NCI-H774 (cell line): Measurements from ENCODE around the gene CTNNA3.

ENCODE experiments used
- DNase-seq: peaks from one replicate; lab custom pipeline; 2025; lab: John Stamatoyannopoulos, UW

CTNNA3 gene

GRCh38 chr10:66748217-66748616 is 947.8 kb downstream of the CTNNA3 start:
- no peak for DNase-seq

GRCh38 chr10:66747451-66747850 is 948.5 kb downstream of the CTNNA3 start:
- no peak for DNase-seq

- no peak for DNase-seq
Observed at GRCh38 chr10:66746711-66747110, 949.3 kb downstream of the CTNNA3 start.

GRCh38 chr10:66746246-66746645 is 949.7 kb downstream of the CTNNA3 start:
- DNase-seq = no peak

GRCh38 chr10:66744915-66745314 is 951.1 kb downstream of the CTNNA3 start:
- no peak for DNase-seq

GRCh38 chr10:66737241-66737640 is 958.8 kb downstream of the CTNNA3 start:
- no peak for DNase-seq

GRCh38 chr10:66723608-66724400 is 972.2 kb downstream of the CTNNA3 start:
- no peak for DNase-seq

- no peak for DNase-seq
Observed at GRCh38 chr10:66719483-66719882, 976.5 kb downstream of the CTNNA3 start.

- no peak for DNase-seq
Observed at GRCh38 chr10:66717231-66717981, 978.6 kb downstream of the CTNNA3 start.

GRCh38 chr10:66714741-66715140 is 981.3 kb downstream of the CTNNA3 start:
- no peak for DNase-seq

- DNase-seq = no peak
Observed at GRCh38 chr10:66713387-66713786, 982.6 kb downstream of the CTNNA3 start.

GRCh38 chr10:66698069-66698468 is 997.9 kb downstream of the CTNNA3 start:
- no peak for DNase-seq

GRCh38 chr10:66695046-66695445 is 1000.9 kb downstream of the CTNNA3 start:
- DNase-seq = no peak

GRCh38 chr10:66684581-66684980 is 1011.4 kb downstream of the CTNNA3 start:
- no peak for DNase-seq

- DNase-seq = no peak
Observed at GRCh38 chr10:66680886-66681285, 1015.1 kb downstream of the CTNNA3 start.

GRCh38 chr10:66678521-66678920 is 1017.5 kb downstream of the CTNNA3 start:
- no peak for DNase-seq

- DNase-seq = no peak
Observed at GRCh38 chr10:66673071-66673470, 1022.9 kb downstream of the CTNNA3 start.

- DNase-seq = no peak
Observed at GRCh38 chr10:66671562-66671961, 1024.4 kb downstream of the CTNNA3 start.

- no peak for DNase-seq
Observed at GRCh38 chr10:66671064-66671463, 1024.9 kb downstream of the CTNNA3 start.

- no peak for DNase-seq
Observed at GRCh38 chr10:66656499-66656898, 1039.5 kb downstream of the CTNNA3 start.

GRCh38 chr10:66654861-66655260 is 1041.1 kb downstream of the CTNNA3 start:
- no peak for DNase-seq

GRCh38 chr10:66651308-66652082 is 1044.5 kb downstream of the CTNNA3 start:
- DNase-seq = no peak

GRCh38 chr10:66649626-66650025 is 1046.4 kb downstream of the CTNNA3 start:
- DNase-seq = no peak
